HL-60 (cell line): ENCODE data around the gene PRR5.

Experiments used
- DNase-seq, 2 experiments: peaks; one replicate each; pipeline ENCODE4 v3.0.0-alpha.2; 2010 to 2020; ENCODE audit warnings: low read depth in 1 of 2, low spot score in 1 of 2
- H3K27ac ChIP-seq: fragments of 250-450 bp; sonication (Bioruptor Pico); replicated peaks from 2 replicates; pipeline ENCODE4 v1.5.1; 2020; ENCODE audit warnings: mild to moderate bottlenecking, moderate library complexity
- H3K27me3 ChIP-seq: fragments of 250-450 bp; sonication (Bioruptor Pico); 2 replicates; pipeline ENCODE4 v1.5.1; 2021; ENCODE audit warnings: mild to moderate bottlenecking, moderate library complexity; ENCODE audit not compliant: insufficient read depth, poor library complexity, severe bottlenecking
- H3K4me3 ChIP-seq: replicated peaks from 2 replicates; pipeline ENCODE4 v1.5.1; 2011; ENCODE audit warnings: mild to moderate bottlenecking, control low read depth, low read length; ENCODE audit not compliant: insufficient read depth
- CTCF ChIP-seq: IDR thresholded peaks from one replicate; pipeline ENCODE4 v1.5.1; 2011; ENCODE audit warnings: low read length, control low read depth, inconsistent platforms; ENCODE audit not compliant: insufficient read depth
- GABPA ChIP-seq: IDR thresholded peaks from 2 replicates; pipeline ENCODE4 v1.6.1; 2012; ENCODE audit warnings: low read depth
- POLR2AphosphoS5 ChIP-seq: IDR thresholded peaks from 2 replicates; pipeline ENCODE4 v1.6.1; 2012; ENCODE audit warnings: low read depth
- REST ChIP-seq: IDR thresholded peaks from 2 replicates; pipeline ENCODE4 v1.6.1; 2012; ENCODE audit warnings: low read depth; ENCODE audit not compliant: insufficient replicate concordance
- SPI1 ChIP-seq: IDR thresholded peaks from 2 replicates; pipeline ENCODE4 v1.6.1; 2012; ENCODE audit warnings: low read depth, mild to moderate bottlenecking, borderline replicate concordance

Gene PRR5

GRCh38 chr22:44668190-44668885 lies 33.7 kb upstream of the PRR5 start:
- no peak for TF ChIP-seq SPI1
- TF ChIP-seq GABPA, result no peak
- no peak for DNase-seq
- Histone ChIP-seq H3K27ac (no peak overlapping the region), H3K27me3 (peaks cover 9% of the 10 kb centered on the region), H3K4me3 (no peak overlapping the region)

GRCh38 chr22:44668886-44669521 lies 33.0 kb upstream of the PRR5 start:
- Histone ChIP-seq H3K4me3 (no peak overlapping the region; the same call in 1 of the 2 replicates), H3K27ac (no peak overlapping the region), H3K27me3 (peaks cover 9% of the 10 kb centered on the region)
- TF ChIP-seq REST, result no peak
- TF ChIP-seq SPI1, result no peak
- no peak for TF ChIP-seq GABPA
- DNase-seq, result no peak

- DNase-seq, result no peak
- H3K4me3 ChIP-seq, result no peak overlapping the region
Measured at GRCh38 chr22:44669561-44669976, 32.4 kb upstream of the PRR5 start.

More at GRCh38 chr22:44669561-44669976, 32.4 kb upstream of the PRR5 start:
- no peak for TF ChIP-seq POLR2AphosphoS5
- TF ChIP-seq REST, result no peak
- no peak for TF ChIP-seq SPI1
- TF ChIP-seq GABPA, result no peak
- TF ChIP-seq CTCF, result no peak
- Histone ChIP-seq H3K27ac (no peak overlapping the region), H3K27me3 (peaks cover 9% of the 10 kb centered on the region)
